ENCODE results near the gene SLC29A4.
"Not testable (repeated sequence)": the region's sequence is repeated elsewhere in the genome, so short reads cannot be mapped to it uniquely, and the experiment has no call there.

- TF ChIP-seq EZH2 (IDR thresholded peaks at IDR 0.05; ENCODE audit: borderline replicate concordance, low read length); CTCF (IDR thresholded peaks at IDR 0.05; ENCODE audit: low read length): not testable (repeated sequence)
Observed at GRCh38 chr7:5254371-5254770, 28.4 kb upstream of the SLC29A4 start.

Data from OCI-LY1 (cell line).